H54 (cell line): Measurements from ENCODE around the gene TXNDC11.

ENCODE experiments used
- DNase-seq: peaks from one replicate; pipeline ENCODE4 v3.0.0; 2011; ENCODE audit warnings: low spot score, mixed read lengths; ENCODE audit not compliant: insufficient read length
- FAIRE-seq: peaks from 3 replicates; lab custom pipeline; 2011; peaks lifted over from hg19 to GRCh38; lab: Jason Lieb, UNC
- POLR2A ChIP-seq: IDR thresholded peaks from 2 replicates; pipeline ENCODE4 v1.6.1; 2011; ENCODE audit warnings: low read depth, mild to moderate bottlenecking, low read length

The TXNDC11 gene

GRCh38 chr16:11721781-11722467 is 20.7 kb downstream of the TXNDC11 start:
- no peak for FAIRE-seq
- no peak for DNase-seq
- TF ChIP-seq POLR2A: no peak

- FAIRE-seq: no peak
- TF ChIP-seq POLR2A: no peak
- DNase-seq: no peak
Observed at GRCh38 chr16:11719762-11720161, 22.9 kb downstream of the TXNDC11 start.

GRCh38 chr16:11719171-11719570 is 23.5 kb downstream of the TXNDC11 start:
- no peak for TF ChIP-seq POLR2A
- FAIRE-seq (no peak), DNase-seq (no peak)

GRCh38 chr16:11717811-11718210 is 24.8 kb downstream of the TXNDC11 start:
- TF ChIP-seq POLR2A: no peak
- FAIRE-seq (no peak), DNase-seq (no peak)

GRCh38 chr16:11716336-11716735 is 26.3 kb downstream of the TXNDC11 start:
- no peak for DNase-seq
- no peak for TF ChIP-seq POLR2A
- FAIRE-seq: no peak

GRCh38 chr16:11715246-11715947 is 27.3 kb downstream of the TXNDC11 start:
- DNase-seq: no peak
- no peak for TF ChIP-seq POLR2A
- no peak for FAIRE-seq

DNA sequence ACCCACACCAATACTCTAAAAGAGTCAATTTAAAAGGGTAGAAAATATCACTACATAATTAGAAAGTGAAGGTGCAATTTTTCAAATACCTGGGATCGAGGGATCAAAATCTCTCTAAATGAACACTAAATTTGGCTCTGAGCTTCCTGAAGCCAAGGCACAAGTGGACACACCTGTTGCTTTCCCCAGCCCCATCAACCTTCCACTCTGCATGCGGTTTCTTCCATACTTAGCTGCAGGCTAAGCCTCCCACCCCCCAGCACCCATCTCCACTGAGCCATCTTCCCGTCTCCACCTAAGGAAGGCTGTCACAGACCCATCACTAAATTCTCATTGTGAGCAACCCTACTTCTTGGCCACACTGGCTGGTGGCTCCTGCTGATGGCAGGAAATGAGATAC is 30.5 kb downstream of the TXNDC11 start:
- FAIRE-seq: no peak
- TF ChIP-seq POLR2A: no peak
- no peak for DNase-seq

- no peak for FAIRE-seq
- DNase-seq: no peak
- TF ChIP-seq POLR2A: no peak
Observed at GRCh38 chr16:11711662-11712061, 31.0 kb downstream of the TXNDC11 start.

GRCh38 chr16:11708421-11708820 is 34.2 kb downstream of the TXNDC11 start:
- no peak for TF ChIP-seq POLR2A
- DNase-seq (no peak), FAIRE-seq (no peak)

DNA sequence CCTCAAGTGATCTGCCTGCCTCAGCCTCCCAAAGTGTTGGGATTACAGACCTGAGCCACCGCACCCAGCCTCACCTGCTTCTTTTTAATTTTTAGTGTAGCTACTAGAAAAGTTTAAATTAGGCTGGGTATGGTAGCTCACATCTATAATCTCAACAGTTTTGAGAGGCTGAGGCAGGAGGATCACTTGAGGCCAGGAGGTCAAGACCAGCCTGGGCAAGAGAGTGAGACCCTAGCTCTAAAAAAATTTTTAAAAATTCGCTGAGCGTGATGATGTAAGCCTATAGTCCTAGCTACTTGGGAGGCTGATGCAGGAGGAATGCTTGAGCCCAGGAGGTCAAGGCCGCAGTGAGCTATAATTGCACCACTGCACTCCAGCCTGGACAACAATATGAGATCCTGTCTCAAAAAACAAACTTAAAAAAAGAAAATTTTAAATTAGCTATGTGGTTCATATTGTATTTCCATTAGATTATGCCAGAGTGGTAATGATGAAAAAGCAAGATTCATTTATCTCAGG is 34.9 kb downstream of the TXNDC11 start:
- no peak for TF ChIP-seq POLR2A
- DNase-seq (no peak), FAIRE-seq (no peak)

GRCh38 chr16:11706180-11706742 is 36.4 kb downstream of the TXNDC11 start:
- no peak for DNase-seq
- TF ChIP-seq POLR2A: no peak
- FAIRE-seq: no peak

DNA sequence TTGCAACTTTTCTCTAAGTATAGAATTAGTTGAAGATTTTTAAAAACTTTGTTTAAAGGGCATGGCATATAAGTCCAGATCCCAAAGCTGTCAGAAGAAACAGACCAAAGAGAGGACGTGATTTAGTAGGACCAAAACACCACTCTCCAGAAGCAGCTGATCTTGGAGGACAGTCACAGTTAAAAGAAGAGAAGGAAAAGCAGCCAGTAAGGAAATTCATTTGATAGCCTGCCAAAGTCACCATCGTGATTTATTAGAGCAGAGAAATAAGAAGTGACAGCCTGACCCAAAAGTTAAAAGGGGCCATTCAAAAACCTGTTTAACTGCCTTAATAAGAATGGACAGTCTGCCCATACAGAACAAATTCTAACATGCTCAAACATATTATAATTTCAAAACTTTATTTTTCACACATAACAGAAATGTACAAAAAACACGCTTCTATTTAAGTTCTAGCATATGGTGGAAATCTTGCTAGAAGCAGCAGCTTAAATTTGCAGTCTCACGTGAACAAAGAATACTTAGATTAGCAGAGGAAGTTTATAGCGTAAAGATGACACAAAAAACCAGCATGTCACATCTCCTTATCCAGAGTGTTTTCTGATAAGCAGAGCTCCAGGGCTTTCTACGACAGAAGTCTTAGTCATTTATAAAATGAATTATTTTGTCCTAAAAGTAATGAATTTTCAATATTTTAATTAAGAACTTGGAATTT is 37.2 kb downstream of the TXNDC11 start:
- DNase-seq (no peak), FAIRE-seq (peak; percentile 11)
- no peak for TF ChIP-seq POLR2A

DNA sequence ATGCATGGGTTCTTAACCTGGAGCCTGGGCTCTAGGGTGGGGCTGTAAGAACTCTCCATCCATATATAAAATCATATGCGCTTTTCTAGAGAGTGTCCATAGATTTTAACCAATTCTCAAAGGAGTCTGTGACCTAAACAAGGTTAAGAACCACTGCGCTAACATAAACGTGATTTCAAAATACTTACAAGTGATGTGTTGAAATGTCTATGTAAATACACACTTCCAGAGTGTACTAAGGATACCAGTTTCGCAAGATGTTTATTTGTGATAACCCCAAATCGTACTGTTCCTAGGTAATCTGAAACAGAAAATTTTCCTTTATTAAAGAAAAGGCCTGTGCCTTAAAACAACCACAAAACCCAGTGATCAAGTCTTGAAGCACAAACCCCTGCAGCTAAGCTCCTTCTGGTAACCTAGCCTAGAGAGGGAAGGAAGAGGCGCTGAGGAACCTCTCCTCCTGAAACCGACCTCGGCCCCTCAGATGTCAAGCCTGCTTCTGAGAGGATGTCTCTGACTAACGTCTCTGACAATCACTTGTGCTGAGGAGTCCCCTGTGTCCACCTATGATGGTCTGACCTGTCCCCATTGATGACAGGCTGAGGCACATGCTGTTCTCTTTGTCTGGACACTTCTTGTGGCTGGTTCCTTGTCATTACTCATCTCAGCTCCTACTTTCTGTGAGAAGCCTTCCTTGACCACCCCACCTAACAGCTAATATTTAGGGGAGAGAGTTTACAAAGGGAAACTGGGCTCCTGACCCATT is 42.2 kb downstream of the TXNDC11 start:
- FAIRE-seq: no peak
- DNase-seq: no peak
- no peak for TF ChIP-seq POLR2A
